DND-41 (cell line): ENCODE data around the gene CAV2.

Source experiments
- ATAC-seq: fragments of 200-7000 bp; cut with Tn5 transposase; 3 replicates; pipeline ENCODE4 v1.9.1; 2021; ENCODE audit warnings: low read depth; ENCODE audit not compliant: insufficient read depth
- DNase-seq: peaks from one replicate; pipeline ENCODE4 v3.0.0-alpha.2; 2020
- H2AFZ ChIP-seq: 2 replicates; pipeline ENCODE4 v1.6.0; 2012; ENCODE audit warnings: low read depth, low read length
- H3K27ac ChIP-seq: 2 replicates; pipeline ENCODE4 v1.5.1; 2012; ENCODE audit warnings: low read length, inconsistent platforms
- H3K27me3 ChIP-seq: fragments of 200-600 bp; sonication (generic); 2 replicates; pipeline ENCODE4 v1.6.0; 2012; ENCODE audit warnings: low read length, mild to moderate bottlenecking, inconsistent platforms; ENCODE audit not compliant: insufficient read depth, poor library complexity
- H3K36me3 ChIP-seq: 2 replicates; pipeline ENCODE4 v1.5.1; 2012; ENCODE audit warnings: low read length, inconsistent platforms; ENCODE audit not compliant: insufficient read depth
- H3K4me1 ChIP-seq: 2 replicates; pipeline ENCODE4 v1.5.1; 2012; ENCODE audit warnings: mild to moderate bottlenecking, low read length; ENCODE audit not compliant: insufficient read depth
- H3K4me2 ChIP-seq: 2 replicates; pipeline ENCODE4 v1.6.0; 2012; ENCODE audit warnings: mild to moderate bottlenecking, moderate library complexity, low read length, inconsistent platforms; ENCODE audit not compliant: insufficient read depth
- H3K4me3 ChIP-seq, 2 experiments: fragments of 200-600 bp in 1 of 2; shearing (Covaris generic) in 1 of 2; 2 replicates each; pipeline ENCODE4 v1.5.1; 2012 to 2016; ENCODE audit warnings: inconsistent platforms in 2 of 2, low read length in 2 of 2, mild to moderate bottlenecking in 2 of 2, low read depth in 1 of 2, moderate library complexity in 1 of 2
- H3K79me2 ChIP-seq: 2 replicates; pipeline ENCODE4 v1.6.0; 2012; ENCODE audit warnings: low read length, inconsistent platforms; ENCODE audit not compliant: insufficient read depth
- H3K9ac ChIP-seq: 2 replicates; pipeline ENCODE4 v1.6.0; 2012; ENCODE audit warnings: low read depth, mild to moderate bottlenecking, inconsistent platforms, low read length, moderate library complexity
- H3K9me3 ChIP-seq: 2 replicates; pipeline ENCODE4 v1.5.1; 2012; ENCODE audit warnings: low read length, moderate library complexity, mild to moderate bottlenecking, inconsistent platforms; ENCODE audit not compliant: insufficient read depth, severe bottlenecking
- H4K20me1 ChIP-seq: 2 replicates; pipeline ENCODE4 v1.6.0; 2012; ENCODE audit warnings: low read length; ENCODE audit not compliant: insufficient read depth
- EZH2 ChIP-seq: IDR thresholded peaks from 3 replicates; pipeline ENCODE4 v1.6.1; 2012; ENCODE audit warnings: borderline replicate concordance, low read depth, mild to moderate bottlenecking, moderate library complexity, low read length, inconsistent platforms; ENCODE audit not compliant: severe bottlenecking
- TF ChIP-seq, protein P1 (sequence below): IDR thresholded peaks from 2 replicates; pipeline ENCODE4 v1.5.1; 2012; ENCODE audit warnings: borderline replicate concordance, low read length, moderate library complexity, mild to moderate bottlenecking; ENCODE audit not compliant: poor library complexity, severe bottlenecking; ENCODE audit errors: extremely low read depth

Gene CAV2

DNA sequence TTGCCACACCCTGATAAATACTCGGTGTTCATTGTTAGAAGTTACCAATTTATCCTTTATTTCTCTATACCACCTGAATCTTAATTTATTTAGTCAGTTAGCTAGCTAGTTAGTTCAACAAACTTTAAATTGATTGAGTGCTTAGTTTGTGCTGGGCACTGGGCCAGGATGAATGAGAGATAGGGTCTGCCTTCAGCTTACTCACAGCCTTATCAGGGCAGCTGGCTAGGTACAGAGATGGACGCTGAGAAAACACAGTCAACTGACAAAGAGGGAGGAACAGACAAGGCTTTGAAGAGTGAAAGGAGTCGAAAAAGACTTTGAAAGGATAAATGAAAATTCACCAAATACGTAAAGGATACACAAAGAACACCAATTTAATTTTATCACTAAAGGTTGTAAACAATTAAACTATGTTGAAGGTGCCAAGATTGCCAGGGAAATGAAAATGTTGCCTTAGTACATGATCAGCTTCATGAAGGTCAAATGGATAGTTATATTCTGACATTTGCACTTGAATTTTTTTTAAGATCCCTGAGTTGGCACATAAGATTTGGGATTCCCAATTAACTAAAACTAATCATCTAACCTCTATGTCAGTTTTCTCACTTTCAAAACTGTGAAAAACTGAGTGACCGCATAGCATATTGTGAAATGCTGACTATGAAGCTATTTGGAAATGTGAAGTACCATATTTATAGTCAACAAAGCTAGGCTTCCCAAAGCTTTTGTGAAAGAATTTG is 2.1 kb downstream of the CAV2 start:
- Histone ChIP-seq H3K4me3 (no peak overlapping the region), H3K4me1 (no peaks in the 10 kb centered on the region), H3K4me2 (no peak overlapping the region), H3K9ac (no peak overlapping the region), H3K9me3 (no peaks in the 10 kb centered on the region), H3K27ac (no peak overlapping the region), H2AFZ (no peak overlapping the region), H3K27me3 (peaks cover 3% of the 10 kb centered on the region), H3K36me3 (no peaks in the 10 kb centered on the region), H3K79me2 (no peaks in the 10 kb centered on the region), H4K20me1 (no peaks in the 10 kb centered on the region)
- no peak for ATAC-seq
- no peak for TF ChIP-seq EZH2
- TF ChIP-seq, protein P1, sequence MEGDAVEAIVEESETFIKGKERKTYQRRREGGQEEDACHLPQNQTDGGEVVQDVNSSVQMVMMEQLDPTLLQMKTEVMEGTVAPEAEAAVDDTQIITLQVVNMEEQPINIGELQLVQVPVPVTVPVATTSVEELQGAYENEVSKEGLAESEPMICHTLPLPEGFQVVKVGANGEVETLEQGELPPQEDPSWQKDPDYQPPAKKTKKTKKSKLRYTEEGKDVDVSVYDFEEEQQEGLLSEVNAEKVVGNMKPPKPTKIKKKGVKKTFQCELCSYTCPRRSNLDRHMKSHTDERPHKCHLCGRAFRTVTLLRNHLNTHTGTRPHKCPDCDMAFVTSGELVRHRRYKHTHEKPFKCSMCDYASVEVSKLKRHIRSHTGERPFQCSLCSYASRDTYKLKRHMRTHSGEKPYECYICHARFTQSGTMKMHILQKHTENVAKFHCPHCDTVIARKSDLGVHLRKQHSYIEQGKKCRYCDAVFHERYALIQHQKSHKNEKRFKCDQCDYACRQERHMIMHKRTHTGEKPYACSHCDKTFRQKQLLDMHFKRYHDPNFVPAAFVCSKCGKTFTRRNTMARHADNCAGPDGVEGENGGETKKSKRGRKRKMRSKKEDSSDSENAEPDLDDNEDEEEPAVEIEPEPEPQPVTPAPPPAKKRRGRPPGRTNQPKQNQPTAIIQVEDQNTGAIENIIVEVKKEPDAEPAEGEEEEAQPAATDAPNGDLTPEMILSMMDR: no peak
- DNase-seq: no peak

DNA sequence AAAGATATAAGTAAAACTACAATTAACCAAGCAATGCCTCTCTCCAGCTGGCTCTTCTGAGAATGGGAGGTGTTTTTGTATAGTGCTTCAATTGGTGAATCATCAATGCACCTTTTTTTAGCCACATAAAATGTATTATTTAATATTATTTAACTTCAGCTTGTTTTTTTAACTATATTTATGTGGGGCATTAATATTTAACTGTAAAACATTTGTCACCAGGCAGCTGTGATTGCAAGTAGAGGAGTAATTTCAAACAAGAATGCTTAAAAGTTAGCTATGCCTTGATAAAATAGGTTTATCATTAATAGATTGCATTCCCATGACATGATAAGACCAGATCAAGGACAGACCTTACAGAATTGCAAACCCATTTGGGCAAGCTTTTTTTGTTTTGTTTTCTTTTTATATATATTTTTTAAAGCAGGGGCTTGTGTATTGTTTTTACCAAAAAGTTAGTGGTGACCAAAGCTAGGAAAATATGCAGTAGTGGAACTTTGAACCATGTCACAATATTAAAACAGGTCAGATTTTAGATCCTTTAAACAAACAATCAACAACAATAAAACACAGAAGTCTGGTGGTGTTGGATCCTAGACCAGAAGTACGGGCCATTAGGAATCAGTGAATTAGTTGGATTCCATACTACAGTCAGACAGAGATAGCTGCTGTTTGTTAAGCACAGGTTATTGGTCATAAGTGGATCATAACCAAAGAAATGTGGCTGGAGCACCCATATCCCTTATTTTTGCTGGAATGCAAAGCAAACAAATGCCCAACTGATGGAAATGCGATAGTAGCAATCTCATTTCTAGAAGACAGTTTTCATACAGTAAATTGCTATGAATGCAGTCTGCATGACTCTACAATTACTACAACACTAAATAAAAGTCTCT is 2.9 kb downstream of the CAV2 start:
- Histone ChIP-seq H2AFZ (no peak overlapping the region), H3K79me2 (no peaks in the 10 kb centered on the region), H3K36me3 (no peaks in the 10 kb centered on the region), H3K27ac (no peak overlapping the region), H3K4me1 (no peaks in the 10 kb centered on the region), H3K9ac (no peak overlapping the region), H4K20me1 (no peaks in the 10 kb centered on the region), H3K27me3 (peaks cover 3% of the 10 kb centered on the region), H3K4me2 (no peak overlapping the region), H3K4me3 (no peak overlapping the region), H3K9me3 (no peaks in the 10 kb centered on the region)
- DNase-seq (no peak), ATAC-seq (no peak)
- TF ChIP-seq, protein P1: no peak
- TF ChIP-seq EZH2: no peak

DNA sequence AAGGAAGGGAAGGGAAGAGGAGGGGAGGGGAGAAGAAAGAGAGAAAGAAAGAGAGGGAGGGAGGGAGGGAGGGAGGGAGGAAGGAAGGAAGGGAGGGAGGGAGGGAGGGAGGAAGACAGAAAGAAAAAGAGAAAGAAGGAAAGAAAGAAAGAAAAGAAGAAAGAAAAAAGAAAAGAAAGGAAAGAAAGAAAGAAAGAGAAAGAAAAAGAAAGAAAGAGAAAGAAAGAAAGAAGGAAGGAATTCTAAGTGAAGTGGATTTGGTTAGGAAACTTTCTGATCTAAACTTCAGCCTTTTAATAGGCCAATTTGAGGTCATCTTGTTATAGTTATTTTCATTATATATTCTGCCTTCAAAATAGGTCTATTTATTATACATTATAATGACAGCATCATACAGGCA is 4.3 kb downstream of the CAV2 start:
- no peak for ATAC-seq
- no peaks in the 10 kb centered on the region for H3K9me3 ChIP-seq
- H3K4me2 ChIP-seq: no peak overlapping the region
- H4K20me1 ChIP-seq: no peaks in the 10 kb centered on the region
- peaks cover 3% of the 10 kb centered on the region for H3K27me3 ChIP-seq
- H3K9ac ChIP-seq: no peak overlapping the region
- no peak for DNase-seq
- no peak overlapping the region for H3K4me3 ChIP-seq
- H3K36me3 ChIP-seq: no peaks in the 10 kb centered on the region
- no peak for TF ChIP-seq EZH2
- no peaks in the 10 kb centered on the region for H3K4me1 ChIP-seq
- no peak overlapping the region for H2AFZ ChIP-seq
- H3K79me2 ChIP-seq: no peaks in the 10 kb centered on the region
- H3K27ac ChIP-seq: no peak overlapping the region

DNA sequence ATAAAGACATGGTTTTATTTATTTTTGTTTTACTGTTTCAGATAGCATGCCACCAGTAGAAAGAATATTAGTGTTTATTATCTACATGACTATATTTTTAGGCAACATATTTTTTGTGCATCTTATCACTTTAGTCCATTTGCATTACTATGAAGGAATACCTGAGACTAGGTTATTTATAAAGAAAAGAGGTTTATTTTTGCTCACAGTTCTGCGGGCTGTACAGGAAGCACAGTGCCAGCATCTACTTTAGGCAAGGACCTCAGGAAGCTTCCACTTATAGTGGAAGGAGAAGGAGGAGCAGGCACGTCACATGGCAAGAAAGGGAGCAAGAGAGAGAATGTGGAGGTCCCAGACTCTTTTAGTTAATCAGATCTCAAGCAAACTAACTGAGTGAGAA is 5.7 kb downstream of the CAV2 start:
- H3K4me2 ChIP-seq: no peak overlapping the region
- no peak overlapping the region for H3K9ac ChIP-seq
- no peak overlapping the region for H3K4me3 ChIP-seq
- no peaks in the 10 kb centered on the region for H3K4me1 ChIP-seq
- H3K27ac ChIP-seq: no peak overlapping the region
- H3K79me2 ChIP-seq: no peaks in the 10 kb centered on the region
- TF ChIP-seq EZH2: no peak
- TF ChIP-seq, protein P1: no peak
- H3K9me3 ChIP-seq: no peaks in the 10 kb centered on the region
- H2AFZ ChIP-seq: no peak overlapping the region
- H3K27me3 ChIP-seq: peaks cover 3% of the 10 kb centered on the region
- ATAC-seq: no peak
- DNase-seq: no peak
- no peaks in the 10 kb centered on the region for H4K20me1 ChIP-seq
- H3K36me3 ChIP-seq: no peaks in the 10 kb centered on the region
